Esophagus squamous epithelium (tissue), 4 donors: Measurements from ENCODE around the gene RAVER2.

Experiments
- POLR2A ChIP-seq, 4 donors: fragments of 450-650 bp; IDR thresholded peaks; one replicate each; pipeline ENCODE4 v1.6.1; 2017; ENCODE audit warnings: antibody characterized with exemption in 4 of 4, mild to moderate bottlenecking in 4 of 4, moderate library complexity in 3 of 4
- TF ChIP-seq, protein P1 (sequence below), 6 experiments: fragments of 450-650 bp in 4 of 6; fragments of 200-600 bp in 2 of 6; sonication (generic) in 2 of 6; IDR thresholded peaks; one replicate each; pipeline ENCODE4 v1.5.1; 2016 to 2019; ENCODE audit warnings: antibody characterized with exemption in 6 of 6, mild to moderate bottlenecking in 4 of 6, moderate library complexity in 4 of 6

DNA sequence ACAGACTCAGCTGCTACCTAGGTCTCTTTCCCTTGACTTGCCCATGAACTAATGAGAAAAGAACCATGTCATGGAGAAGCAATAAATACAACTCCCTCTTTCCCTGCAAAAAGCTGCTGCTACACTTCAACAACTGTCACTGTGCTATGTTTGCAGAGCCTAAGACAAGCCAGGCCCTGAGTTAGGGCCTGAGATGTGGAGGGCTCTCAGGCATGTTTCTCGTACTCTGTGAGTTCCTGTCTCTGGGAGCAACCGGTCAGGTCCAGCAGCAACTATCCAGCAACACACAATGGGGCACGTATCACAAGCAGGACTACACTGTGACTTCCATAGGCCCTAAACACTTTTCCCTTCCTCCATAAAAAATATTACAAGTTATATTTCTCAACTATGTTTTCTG lies 129.8 kb downstream of the RAVER2 start:
- TF ChIP-seq, protein P1, sequence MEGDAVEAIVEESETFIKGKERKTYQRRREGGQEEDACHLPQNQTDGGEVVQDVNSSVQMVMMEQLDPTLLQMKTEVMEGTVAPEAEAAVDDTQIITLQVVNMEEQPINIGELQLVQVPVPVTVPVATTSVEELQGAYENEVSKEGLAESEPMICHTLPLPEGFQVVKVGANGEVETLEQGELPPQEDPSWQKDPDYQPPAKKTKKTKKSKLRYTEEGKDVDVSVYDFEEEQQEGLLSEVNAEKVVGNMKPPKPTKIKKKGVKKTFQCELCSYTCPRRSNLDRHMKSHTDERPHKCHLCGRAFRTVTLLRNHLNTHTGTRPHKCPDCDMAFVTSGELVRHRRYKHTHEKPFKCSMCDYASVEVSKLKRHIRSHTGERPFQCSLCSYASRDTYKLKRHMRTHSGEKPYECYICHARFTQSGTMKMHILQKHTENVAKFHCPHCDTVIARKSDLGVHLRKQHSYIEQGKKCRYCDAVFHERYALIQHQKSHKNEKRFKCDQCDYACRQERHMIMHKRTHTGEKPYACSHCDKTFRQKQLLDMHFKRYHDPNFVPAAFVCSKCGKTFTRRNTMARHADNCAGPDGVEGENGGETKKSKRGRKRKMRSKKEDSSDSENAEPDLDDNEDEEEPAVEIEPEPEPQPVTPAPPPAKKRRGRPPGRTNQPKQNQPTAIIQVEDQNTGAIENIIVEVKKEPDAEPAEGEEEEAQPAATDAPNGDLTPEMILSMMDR (IDR thresholded peaks at IDR 0.05): no peak
- no peak for TF ChIP-seq POLR2A (IDR thresholded peaks at IDR 0.05)
